ENCODE results near the gene PLEKHB1. TPM values are rescaled to one million over a fixed set of nuclear protein-coding genes. Genes with fewer than 3 reads are reported as not detected.

PLEKHB1 gene
- total RNA-seq, 3 donors from 2014 or later (not counting 1 experiment from before 2014, with no cell fraction given) = 2.9 to 4.3 (median 3.9) TPM

GRCh38 chr11:73629907-73630306 lies 16.5 kb upstream of the PLEKHB1 start:
- H3K27ac ChIP-seq (ENCODE audit: low read length) = no peak overlapping the region
- WGBS (ENCODE audit: insufficient coverage) = 80% methylated on average over 7 of the region's 7 CpGs
- H3K4me1 ChIP-seq (ENCODE audit: control insufficient read depth, insufficient read depth, low read length) = peaks cover 5% of the 10 kb centered on the region
- no peak overlapping the region for H3K4me3 ChIP-seq (ENCODE audit: low read length)
- H3K27me3 ChIP-seq (ENCODE audit: control insufficient read depth, insufficient read depth, low read length) = no peaks in the 10 kb centered on the region
- ATAC-seq (no peak), DNase-seq (no peak)
- no peak overlapping the region for H3K27ac Mint-ChIP-seq
- intact Hi-C loops (cut with micrococcal nuclease) = no loop called here
- no peak for TF ChIP-seq CTCF (IDR thresholded peaks at IDR 0.05)
- no peaks in the 10 kb centered on the region for H3K9me3 Mint-ChIP-seq
- H3K4me1 Mint-ChIP-seq = peaks cover 0 to 10% of the 10 kb centered on the region in 2 donors
- H3K36me3 Mint-ChIP-seq = no peaks in the 10 kb centered on the region
- no peaks in the 10 kb centered on the region for H3K36me3 ChIP-seq (ENCODE audit: control insufficient read depth, insufficient read depth, low read length)
- H3K9me3 ChIP-seq (ENCODE audit: control insufficient read depth, insufficient read depth, low read length) = no peaks in the 10 kb centered on the region
- peaks cover 0 to 3% of the 10 kb centered on the region in 2 donors for H3K27me3 Mint-ChIP-seq (ENCODE audit: low read depth in 2 of 2)
- H3K4me3 Mint-ChIP-seq = no peak overlapping the region

- Histone ChIP-seq H3K27me3 (ENCODE audit: control insufficient read depth, insufficient read depth, low read length) (no peaks in the 10 kb centered on the region), H3K4me3 (ENCODE audit: low read length) (no peak overlapping the region), H3K27ac (ENCODE audit: low read length) (no peak overlapping the region), H3K9me3 (ENCODE audit: control insufficient read depth, insufficient read depth, low read length) (no peaks in the 10 kb centered on the region), H3K36me3 (ENCODE audit: control insufficient read depth, insufficient read depth, low read length) (no peaks in the 10 kb centered on the region), H3K4me1 (ENCODE audit: control insufficient read depth, insufficient read depth, low read length) (no peaks in the 10 kb centered on the region)
- no peak for DNase-seq
- no peaks in the 10 kb centered on the region for H3K36me3 Mint-ChIP-seq
- no peak overlapping the region for H3K27ac Mint-ChIP-seq
- ATAC-seq = no peak
- intact Hi-C loops (cut with micrococcal nuclease) = no loop called here
- no peaks in the 10 kb centered on the region for H3K27me3 Mint-ChIP-seq (ENCODE audit: low read depth in 2 of 2)
- no peak overlapping the region for H3K4me3 Mint-ChIP-seq
- WGBS (ENCODE audit: insufficient coverage) = 96% methylated on average over 4 of the region's 4 CpGs
- no peak for TF ChIP-seq CTCF (IDR thresholded peaks at IDR 0.05)
- no peaks in the 10 kb centered on the region for H3K9me3 Mint-ChIP-seq
- peaks cover 0 to 6% of the 10 kb centered on the region in 2 donors for H3K4me1 Mint-ChIP-seq
Measured at GRCh38 chr11:73632996-73633395, 13.4 kb upstream of the PLEKHB1 start.

- 56% methylated on average over 2 of the region's 2 CpGs for WGBS (ENCODE audit: insufficient coverage)
- Histone ChIP-seq H3K36me3 (ENCODE audit: control insufficient read depth, insufficient read depth, low read length) (no peaks in the 10 kb centered on the region), H3K4me3 (ENCODE audit: low read length) (no peak overlapping the region), H3K9me3 (ENCODE audit: control insufficient read depth, insufficient read depth, low read length) (no peaks in the 10 kb centered on the region), H3K4me1 (ENCODE audit: control insufficient read depth, insufficient read depth, low read length) (no peaks in the 10 kb centered on the region), H3K27me3 (ENCODE audit: control insufficient read depth, insufficient read depth, low read length) (no peaks in the 10 kb centered on the region), H3K27ac (ENCODE audit: low read length) (no peak overlapping the region)
- Mint-ChIP-seq H3K27ac (peak overlapping the region in 1 of 2 donors; percentile 29), H3K4me1 (peaks cover 0 to 6% of the 10 kb centered on the region in 2 donors), H3K36me3 (no peaks in the 10 kb centered on the region), H3K4me3 (no peak overlapping the region), H3K27me3 (ENCODE audit: low read depth in 2 of 2) (no peaks in the 10 kb centered on the region), H3K9me3 (no peaks in the 10 kb centered on the region)
- intact Hi-C loops (cut with micrococcal nuclease) = no loop called here
- DNase-seq = peak in 1 of 2 donors; percentile 35
- TF ChIP-seq CTCF (IDR thresholded peaks at IDR 0.05) = no peak
- peak in 1 of 3 donors; percentile 50 for ATAC-seq
Measured at GRCh38 chr11:73633999-73634398, 12.4 kb upstream of the PLEKHB1 start.

- no peak overlapping the region for H3K4me3 ChIP-seq (ENCODE audit: low read length)
- no peaks in the 10 kb centered on the region for H3K36me3 ChIP-seq (ENCODE audit: control insufficient read depth, insufficient read depth, low read length)
- Mint-ChIP-seq H3K36me3 (no peaks in the 10 kb centered on the region), H3K4me1 (peaks cover 0 to 6% of the 10 kb centered on the region in 2 donors), H3K9me3 (no peaks in the 10 kb centered on the region), H3K4me3 (no peak overlapping the region), H3K27ac (no peak overlapping the region), H3K27me3 (ENCODE audit: low read depth in 2 of 2) (peaks cover 0 to 4% of the 10 kb centered on the region in 2 donors)
- ATAC-seq (no peak), DNase-seq (no peak)
- 91% methylated on average over 5 of the region's 5 CpGs for WGBS (ENCODE audit: insufficient coverage)
- H3K9me3 ChIP-seq (ENCODE audit: control insufficient read depth, insufficient read depth, low read length) = no peaks in the 10 kb centered on the region
- H3K27ac ChIP-seq (ENCODE audit: low read length) = no peak overlapping the region
- TF ChIP-seq CTCF (IDR thresholded peaks at IDR 0.05) = no peak
- intact Hi-C loops (cut with micrococcal nuclease) = no loop called here
- no peaks in the 10 kb centered on the region for H3K27me3 ChIP-seq (ENCODE audit: control insufficient read depth, insufficient read depth, low read length)
- H3K4me1 ChIP-seq (ENCODE audit: control insufficient read depth, insufficient read depth, low read length) = no peaks in the 10 kb centered on the region
Measured at GRCh38 chr11:73635721-73636120, 10.7 kb upstream of the PLEKHB1 start.

All from natural killer cell (primary cell).